ENCODE measurements around the gene MORC2. TPM values are rescaled to one million over a fixed set of nuclear protein-coding genes. Genes with fewer than 3 reads are reported as not detected.

MORC2 gene
- polyA plus RNA-seq, 1 donor (not counting 4 experiments of a cell fraction or from before 2014, with no cell fraction given): 14.1 TPM

GRCh38 chr22:30885591-30885990, 83.0 kb downstream of the MORC2 start:
- H3K9me3 ChIP-seq (ENCODE audit: control insufficient read depth, low read depth, low read length): no peaks in the 10 kb centered on the region
- no peak overlapping the region for H3K4me3 ChIP-seq (ENCODE audit: control insufficient read depth in 2 of 3, extremely low read depth in 1 of 3, insufficient read depth in 2 of 3, low read depth in 1 of 3, low read length in 3 of 3)
- H3K27me3 ChIP-seq (ENCODE audit: control insufficient read depth, extremely low read depth, insufficient read depth, low read length): no peaks in the 10 kb centered on the region
- H3K4me1 ChIP-seq (ENCODE audit: control insufficient read depth, extremely low read depth, insufficient read depth, low read length): no peaks in the 10 kb centered on the region
- H3K36me3 ChIP-seq (ENCODE audit: control insufficient read depth in 2 of 2, extremely low read depth in 1 of 2, insufficient read depth in 2 of 2, low read length in 2 of 2): peaks cover 0 to 17% of the 10 kb centered on the region in 2 experiments
- no peaks in the 10 kb centered on the region for H3K79me2 ChIP-seq (ENCODE audit: control insufficient read depth, insufficient read depth, low read length)
- TF ChIP-seq EZH2 (IDR thresholded peaks at IDR 0.05; ENCODE audit: low read length) (no peak), CTCF (optimal IDR thresholded peaks at IDR 0.05 in 1 of 3, IDR thresholded peaks at IDR 0.05 in 1 of 3, conservative IDR thresholded peaks at IDR 0.05 in 1 of 3; ENCODE audit: extremely low read depth in 1 of 3, insufficient read depth in 2 of 3, low read length in 3 of 3) (no peak)
- no peaks in the 10 kb centered on the region for H4K20me1 ChIP-seq (ENCODE audit: control insufficient read depth, extremely low read depth, insufficient read depth, low read length)
- DNase-seq (ENCODE audit: low read depth, low spot score): no peak
- no peak overlapping the region for H3K4me2 ChIP-seq (ENCODE audit: control insufficient read depth, extremely low read depth, insufficient read depth, low read depth, low read length)
- H2AFZ ChIP-seq (ENCODE audit: control insufficient read depth, low read length): no peak overlapping the region
- H3K9ac ChIP-seq (ENCODE audit: control insufficient read depth, extremely low read depth, insufficient read depth, low read length): no peak overlapping the region
- H3K27ac ChIP-seq (ENCODE audit: control insufficient read depth, insufficient read depth, low read length): no peak overlapping the region
- no peaks in the 10 kb centered on the region for H3K9me1 ChIP-seq (ENCODE audit: control insufficient read depth, extremely low read depth, insufficient read depth, low read length)
- dilution Hi-C loops (cut with MboI; ENCODE audit: extremely low pct_ligation_motif_present, low sequenced_read_pairs): no loop called here
- FAIRE-seq: no peak

GRCh38 chr22:30885001-30885366, 83.6 kb downstream of the MORC2 start:
- Histone ChIP-seq H3K27me3 (ENCODE audit: control insufficient read depth, extremely low read depth, insufficient read depth, low read length) (no peaks in the 10 kb centered on the region), H3K4me1 (ENCODE audit: control insufficient read depth, extremely low read depth, insufficient read depth, low read length) (no peaks in the 10 kb centered on the region), H3K9ac (ENCODE audit: control insufficient read depth, extremely low read depth, insufficient read depth, low read length) (no peak overlapping the region), H3K9me3 (ENCODE audit: control insufficient read depth, low read depth, low read length) (no peaks in the 10 kb centered on the region), H3K4me2 (ENCODE audit: control insufficient read depth, extremely low read depth, insufficient read depth, low read depth, low read length) (no peak overlapping the region), H3K27ac (ENCODE audit: control insufficient read depth, insufficient read depth, low read length) (no peak overlapping the region), H3K36me3 (ENCODE audit: control insufficient read depth in 2 of 2, extremely low read depth in 1 of 2, insufficient read depth in 2 of 2, low read length in 2 of 2) (peaks cover 0 to 11% of the 10 kb centered on the region in 2 experiments), H3K9me1 (ENCODE audit: control insufficient read depth, extremely low read depth, insufficient read depth, low read length) (no peaks in the 10 kb centered on the region), H4K20me1 (ENCODE audit: control insufficient read depth, extremely low read depth, insufficient read depth, low read length) (no peaks in the 10 kb centered on the region), H2AFZ (ENCODE audit: control insufficient read depth, low read length) (no peak overlapping the region), H3K79me2 (ENCODE audit: control insufficient read depth, insufficient read depth, low read length) (no peaks in the 10 kb centered on the region), H3K4me3 (ENCODE audit: control insufficient read depth in 2 of 3, extremely low read depth in 1 of 3, insufficient read depth in 2 of 3, low read depth in 1 of 3, low read length in 3 of 3) (no peak overlapping the region)
- dilution Hi-C loops (cut with MboI; ENCODE audit: extremely low pct_ligation_motif_present, low sequenced_read_pairs): no loop called here
- no peak for TF ChIP-seq CTCF (optimal IDR thresholded peaks at IDR 0.05 in 1 of 3, IDR thresholded peaks at IDR 0.05 in 1 of 3, conservative IDR thresholded peaks at IDR 0.05 in 1 of 3; ENCODE audit: extremely low read depth in 1 of 3, insufficient read depth in 2 of 3, low read length in 3 of 3)
- TF ChIP-seq EZH2 (IDR thresholded peaks at IDR 0.05; ENCODE audit: low read length): no peak
- DNase-seq (ENCODE audit: low read depth, low spot score) (no peak), FAIRE-seq (no peak)
